ENCODE measurements around the gene ARHGEF3.

The ARHGEF3 gene

GRCh38 chr3:56773986-56774385 lies 27.8 kb downstream of the ARHGEF3 start:
- Histone ChIP-seq H2BK15ac (ENCODE audit: low read length) (no peak overlapping the region), H3K9me3 (replicated peaks in 1 of 2; ENCODE audit: control insufficient read depth in 2 of 2, insufficient read depth in 1 of 2, low read depth in 1 of 2, low read length in 2 of 2) (no peaks in the 10 kb centered on the region), H2AFZ (ENCODE audit: low read length) (no peak overlapping the region), H2BK120ac (ENCODE audit: low read depth, low read length) (no peak overlapping the region), H2BK12ac (ENCODE audit: low read length) (no peak overlapping the region), H2BK5ac (ENCODE audit: low read length) (no peak overlapping the region), H4K91ac (ENCODE audit: low read depth, low read length, poor library complexity) (no peak overlapping the region), H3K4me2 (ENCODE audit: insufficient read depth, low read length, poor library complexity, severe bottlenecking) (no peak overlapping the region), H3K79me1 (ENCODE audit: low read depth, low read length) (no peaks in the 10 kb centered on the region), H4K8ac (ENCODE audit: low read depth, low read length) (no peak overlapping the region), H3K4me3 (ENCODE audit: low read length in 2 of 2) (no peak overlapping the region), H3K14ac (ENCODE audit: low read length) (no peak overlapping the region), H3K27me3 (ENCODE audit: control insufficient read depth in 3 of 3, insufficient read depth in 3 of 3, low read depth in 1 of 3, low read length in 3 of 3) (no peaks in the 10 kb centered on the region), H2AK5ac (ENCODE audit: low read depth, low read length) (no peak overlapping the region), H3K4ac (ENCODE audit: low read length) (no peak overlapping the region), H3K4me1 (ENCODE audit: control insufficient read depth in 2 of 2, insufficient read depth in 1 of 2, low read depth in 1 of 2, low read length in 2 of 2) (peaks cover 2 to 5% of the 10 kb centered on the region in 2 donors), H3K27ac (replicated peaks; ENCODE audit: low read length) (no peak overlapping the region), H3K18ac (ENCODE audit: low read length) (no peak overlapping the region), H3K36me3 (replicated peaks in 1 of 2; ENCODE audit: control insufficient read depth in 2 of 2, insufficient read depth in 2 of 2, low read length in 2 of 2) (no peaks in the 10 kb centered on the region), H3K9ac (ENCODE audit: low read depth, low read length, poor library complexity) (no peak overlapping the region), H3K23ac (ENCODE audit: low read depth, low read length, poor library complexity) (no peak overlapping the region)
- DNase-seq (ENCODE audit: low spot score) = no peak

GRCh38 chr3:56772952-56773938 lies 28.5 kb downstream of the ARHGEF3 start:
- H2BK15ac ChIP-seq (ENCODE audit: low read length) = no peak overlapping the region
- DNase-seq (ENCODE audit: low spot score) = no peak

GRCh38 chr3:56771376-56771775 lies 30.4 kb downstream of the ARHGEF3 start:
- H3K23ac ChIP-seq (ENCODE audit: low read depth, low read length, poor library complexity) = no peak overlapping the region
- no peaks in the 10 kb centered on the region for H3K9me3 ChIP-seq (replicated peaks in 1 of 2; ENCODE audit: control insufficient read depth in 2 of 2, insufficient read depth in 1 of 2, low read depth in 1 of 2, low read length in 2 of 2)
- no peak overlapping the region for H2AK5ac ChIP-seq (ENCODE audit: low read depth, low read length)
- no peak overlapping the region for H3K9ac ChIP-seq (ENCODE audit: low read depth, low read length, poor library complexity)
- H2BK5ac ChIP-seq (ENCODE audit: low read length) = no peak overlapping the region
- no peak overlapping the region for H3K4me2 ChIP-seq (ENCODE audit: insufficient read depth, low read length, poor library complexity, severe bottlenecking)
- H3K18ac ChIP-seq (ENCODE audit: low read length) = no peak overlapping the region
- no peaks in the 10 kb centered on the region for H3K79me1 ChIP-seq (ENCODE audit: low read depth, low read length)
- no peak overlapping the region for H4K91ac ChIP-seq (ENCODE audit: low read depth, low read length, poor library complexity)
- no peak overlapping the region for H2AFZ ChIP-seq (ENCODE audit: low read length)
- H3K27ac ChIP-seq (replicated peaks; ENCODE audit: low read length) = no peak overlapping the region
- no peak for DNase-seq (ENCODE audit: low spot score)
- H3K14ac ChIP-seq (ENCODE audit: low read length) = no peak overlapping the region
- H3K4me3 ChIP-seq (ENCODE audit: low read length in 2 of 2) = no peak overlapping the region
- no peaks in the 10 kb centered on the region for H3K27me3 ChIP-seq (ENCODE audit: control insufficient read depth in 3 of 3, insufficient read depth in 3 of 3, low read depth in 1 of 3, low read length in 3 of 3)
- H3K36me3 ChIP-seq (replicated peaks in 1 of 2; ENCODE audit: control insufficient read depth in 2 of 2, insufficient read depth in 2 of 2, low read length in 2 of 2) = no peaks in the 10 kb centered on the region
- no peak overlapping the region for H3K4ac ChIP-seq (ENCODE audit: low read length)
- H2BK12ac ChIP-seq (ENCODE audit: low read length) = no peak overlapping the region
- peaks cover 2 to 5% of the 10 kb centered on the region in 2 donors for H3K4me1 ChIP-seq (ENCODE audit: control insufficient read depth in 2 of 2, insufficient read depth in 1 of 2, low read depth in 1 of 2, low read length in 2 of 2)
- no peak overlapping the region for H4K8ac ChIP-seq (ENCODE audit: low read depth, low read length)
- no peak overlapping the region for H2BK120ac ChIP-seq (ENCODE audit: low read depth, low read length)
- H2BK15ac ChIP-seq (ENCODE audit: low read length) = no peak overlapping the region

More at GRCh38 chr3:56772952-56773938, 28.5 kb downstream of the ARHGEF3 start:
- Histone ChIP-seq H3K9ac (ENCODE audit: low read depth, low read length, poor library complexity) (no peak overlapping the region), H2BK5ac (ENCODE audit: low read length) (no peak overlapping the region), H3K9me3 (replicated peaks in 1 of 2; ENCODE audit: control insufficient read depth in 2 of 2, insufficient read depth in 1 of 2, low read depth in 1 of 2, low read length in 2 of 2) (no peaks in the 10 kb centered on the region), H2AK5ac (ENCODE audit: low read depth, low read length) (no peak overlapping the region), H3K4me2 (ENCODE audit: insufficient read depth, low read length, poor library complexity, severe bottlenecking) (no peak overlapping the region), H2BK120ac (ENCODE audit: low read depth, low read length) (no peak overlapping the region), H3K23ac (ENCODE audit: low read depth, low read length, poor library complexity) (no peak overlapping the region), H2BK12ac (ENCODE audit: low read length) (no peak overlapping the region), H3K27ac (replicated peaks; ENCODE audit: low read length) (no peak overlapping the region), H2AFZ (ENCODE audit: low read length) (no peak overlapping the region), H3K14ac (ENCODE audit: low read length) (no peak overlapping the region), H3K18ac (ENCODE audit: low read length) (no peak overlapping the region), H3K79me1 (ENCODE audit: low read depth, low read length) (no peaks in the 10 kb centered on the region), H3K4me1 (ENCODE audit: control insufficient read depth in 2 of 2, insufficient read depth in 1 of 2, low read depth in 1 of 2, low read length in 2 of 2) (peaks cover 2 to 5% of the 10 kb centered on the region in 2 donors), H3K27me3 (ENCODE audit: control insufficient read depth in 3 of 3, insufficient read depth in 3 of 3, low read depth in 1 of 3, low read length in 3 of 3) (no peaks in the 10 kb centered on the region), H3K36me3 (replicated peaks in 1 of 2; ENCODE audit: control insufficient read depth in 2 of 2, insufficient read depth in 2 of 2, low read length in 2 of 2) (no peaks in the 10 kb centered on the region), H3K4ac (ENCODE audit: low read length) (no peak overlapping the region), H4K8ac (ENCODE audit: low read depth, low read length) (no peak overlapping the region), H4K91ac (ENCODE audit: low read depth, low read length, poor library complexity) (no peak overlapping the region), H3K4me3 (ENCODE audit: low read length in 2 of 2) (no peak overlapping the region)
- WGBS, 2 donors (ENCODE audit: extremely low coverage in 2 of 2, insufficient read length in 2 of 2, insufficient replicate concordance in 1 of 2) = no CpG with 5 or more reads among the region's 16 CpGs

- Histone ChIP-seq H3K9me3 (replicated peaks in 1 of 2; ENCODE audit: control insufficient read depth in 2 of 2, insufficient read depth in 1 of 2, low read depth in 1 of 2, low read length in 2 of 2) (no peaks in the 10 kb centered on the region), H3K79me1 (ENCODE audit: low read depth, low read length) (no peaks in the 10 kb centered on the region), H2BK15ac (ENCODE audit: low read length) (no peak overlapping the region), H3K4ac (ENCODE audit: low read length) (no peak overlapping the region), H2AK5ac (ENCODE audit: low read depth, low read length) (no peak overlapping the region), H3K36me3 (replicated peaks in 1 of 2; ENCODE audit: control insufficient read depth in 2 of 2, insufficient read depth in 2 of 2, low read length in 2 of 2) (no peaks in the 10 kb centered on the region), H3K27ac (replicated peaks; ENCODE audit: low read length) (no peak overlapping the region), H3K14ac (ENCODE audit: low read length) (no peak overlapping the region), H2BK5ac (ENCODE audit: low read length) (no peak overlapping the region), H3K9ac (ENCODE audit: low read depth, low read length, poor library complexity) (no peak overlapping the region), H3K18ac (ENCODE audit: low read length) (no peak overlapping the region), H3K4me2 (ENCODE audit: insufficient read depth, low read length, poor library complexity, severe bottlenecking) (no peak overlapping the region), H3K23ac (ENCODE audit: low read depth, low read length, poor library complexity) (no peak overlapping the region), H4K91ac (ENCODE audit: low read depth, low read length, poor library complexity) (no peak overlapping the region), H3K4me3 (ENCODE audit: low read length in 2 of 2) (no peak overlapping the region), H3K27me3 (ENCODE audit: control insufficient read depth in 3 of 3, insufficient read depth in 3 of 3, low read depth in 1 of 3, low read length in 3 of 3) (no peaks in the 10 kb centered on the region), H2BK12ac (ENCODE audit: low read length) (no peak overlapping the region), H3K4me1 (ENCODE audit: control insufficient read depth in 2 of 2, insufficient read depth in 1 of 2, low read depth in 1 of 2, low read length in 2 of 2) (peaks cover 0 to 2% of the 10 kb centered on the region in 2 donors), H2BK120ac (ENCODE audit: low read depth, low read length) (no peak overlapping the region), H2AFZ (ENCODE audit: low read length) (no peak overlapping the region), H4K8ac (ENCODE audit: low read depth, low read length) (no peak overlapping the region)
- WGBS, 2 donors (ENCODE audit: extremely low coverage in 2 of 2, insufficient read length in 2 of 2, insufficient replicate concordance in 1 of 2) = no CpG with 5 or more reads among the region's 7 CpGs
- DNase-seq (ENCODE audit: low spot score) = no peak
These were observed 32.5 kb downstream of the ARHGEF3 start for GRCh38 chr3:56769116-56769707.

Measured in neuronal stem cell (in vitro differentiated cells).